GM06990 (cell line): ENCODE data around the gene MAPK8IP2.

Experiments
- DNase-seq: peaks from one replicate; pipeline ENCODE4 v3.0.0-alpha.2; 2011; ENCODE audit not compliant: insufficient read length; ENCODE audit errors: extremely low read depth
- H3K27me3 ChIP-seq: replicated peaks from 2 replicates; pipeline ENCODE4 v1.6.0; 2011; ENCODE audit warnings: low read length; ENCODE audit not compliant: control insufficient read depth, insufficient read depth
- H3K36me3 ChIP-seq: 2 replicates; pipeline ENCODE4 v1.5.1; 2011; ENCODE audit warnings: low read length; ENCODE audit not compliant: control insufficient read depth, insufficient read depth
- H3K4me3 ChIP-seq: replicated peaks from 2 replicates; pipeline ENCODE4 v1.5.1; 2011; ENCODE audit warnings: low read depth, mild to moderate bottlenecking, control low read depth, low read length
- CTCF ChIP-seq: IDR thresholded peaks from 2 replicates; pipeline ENCODE4 v1.5.1; 2011; ENCODE audit warnings: low read length, control low read depth, mild to moderate bottlenecking, inconsistent platforms; ENCODE audit not compliant: insufficient read depth, poor library complexity, severe bottlenecking

Gene MAPK8IP2

GRCh38 chr22:50599816-50600455, 657 bp upstream of the MAPK8IP2 start:
- H3K36me3 ChIP-seq: no peaks in the 10 kb centered on the region
- DNase-seq: no peak
- peaks cover 3% of the 10 kb centered on the region for H3K27me3 ChIP-seq
- TF ChIP-seq CTCF: no peak
- H3K4me3 ChIP-seq: no peak overlapping the region; the same call in 1 of the 2 replicates

GRCh38 chr22:50600967-50601668, 525 bp downstream of the MAPK8IP2 start:
- H3K4me3 ChIP-seq: no peak overlapping the region; the same call in 1 of the 2 replicates
- H3K36me3 ChIP-seq: no peaks in the 10 kb centered on the region
- TF ChIP-seq CTCF: no peak
- no peak for DNase-seq
- H3K27me3 ChIP-seq: peaks cover 3% of the 10 kb centered on the region

GRCh38 chr22:50601669-50602337, 1.2 kb downstream of the MAPK8IP2 start:
- H3K27me3 ChIP-seq: peaks cover 3% of the 10 kb centered on the region
- no peaks in the 10 kb centered on the region for H3K36me3 ChIP-seq
- TF ChIP-seq CTCF: no peak
- no peak overlapping the region for H3K4me3 ChIP-seq
- no peak for DNase-seq

- DNase-seq: no peak
- TF ChIP-seq CTCF: no peak
- H3K36me3 ChIP-seq: no peaks in the 10 kb centered on the region
- no peak overlapping the region for H3K4me3 ChIP-seq
- H3K27me3 ChIP-seq: peaks cover 3% of the 10 kb centered on the region
Observed at GRCh38 chr22:50602338-50602700, 1.7 kb downstream of the MAPK8IP2 start.

- no peak overlapping the region for H3K4me3 ChIP-seq
- TF ChIP-seq CTCF: no peak
- H3K27me3 ChIP-seq: peaks cover 5% of the 10 kb centered on the region
- DNase-seq: no peak
- no peaks in the 10 kb centered on the region for H3K36me3 ChIP-seq
Observed at GRCh38 chr22:50603511-50604255, 3.1 kb downstream of the MAPK8IP2 start.
